Transverse colon (tissue), 4 donors: ENCODE results near the gene DNAJB1. TPM values are rescaled to one million over a fixed set of nuclear protein-coding genes. Genes with fewer than 3 reads are reported as not detected.
A peak's percentile ranks its signal among the peaks of the same experiment; 100 is the strongest.

ENCODE experiments used
- DNase-seq: peaks from one replicate; pipeline ENCODE4 v3.0.0-alpha.2; 2019
- H3K27ac ChIP-seq, 4 donors: fragments of 200-600 bp; sonication (generic); 2 replicates each; pipeline ENCODE4 v1.5.1; 2016 to 2018; ENCODE audit warnings: inconsistent platforms in 4 of 4
- H3K27me3 ChIP-seq: fragments of 200-600 bp; sonication (generic); 2 replicates; pipeline ENCODE4 v1.5.1; 2017; ENCODE audit warnings: inconsistent platforms
- H3K36me3 ChIP-seq, 4 donors: fragments of 200-600 bp; sonication (generic); 2 replicates each; pipeline ENCODE4 v1.5.1; 2017 to 2019; ENCODE audit warnings: inconsistent platforms in 4 of 4
- H3K4me1 ChIP-seq, 4 donors: fragments of 200-600 bp; sonication (generic); 2 replicates each; pipeline ENCODE4 v1.5.1; 2017 to 2020; ENCODE audit warnings: inconsistent platforms in 4 of 4
- H3K4me3 ChIP-seq, 4 donors: fragments of 200-600 bp; sonication (generic); 1 replicate in 1 of 4; 2 replicates in 3 of 4; pipeline versions ENCODE4 v1.5.1 to v1.6.1; 2017 to 2019; ENCODE audit warnings: inconsistent platforms in 4 of 4
- H3K9me3 ChIP-seq, 2 donors: fragments of 200-600 bp; sonication (generic); 2 replicates each; pipeline ENCODE4 v1.5.1; 2017 to 2019; ENCODE audit warnings: inconsistent platforms in 2 of 2
- CTCF ChIP-seq, 5 experiments: fragments of 200-600 bp in 3 of 5; fragments of 450-650 bp in 2 of 5; sonication (generic) in 3 of 5; IDR thresholded peaks; 1 replicate in 2 of 5; 2 replicates in 3 of 5; pipeline ENCODE4 v1.5.1; 2016 to 2017; ENCODE audit warnings: antibody characterized with exemption in 5 of 5, inconsistent platforms in 3 of 5, mild to moderate bottlenecking in 2 of 5, moderate library complexity in 1 of 5
- EP300 ChIP-seq: sonication (generic); formaldehyde crosslinking; IDR thresholded peaks from one replicate; pipeline ENCODE4 v1.6.1; 2017; ENCODE audit warnings: antibody characterized with exemption, low read depth
- POLR2A ChIP-seq: fragments of 450-650 bp; IDR thresholded peaks from one replicate; pipeline ENCODE4 v1.6.1; 2016; ENCODE audit warnings: antibody characterized with exemption, mild to moderate bottlenecking, moderate library complexity
- POLR2AphosphoS5 ChIP-seq, 3 donors: sonication (generic); formaldehyde crosslinking; IDR thresholded peaks; one replicate each; pipeline ENCODE4 v1.6.1; 2016; ENCODE audit warnings: antibody characterized with exemption in 3 of 3
- WGBS, 2 donors: methylation state at CpG; one replicate each; pipeline ENCODE4 v1.1.5; 2018; ENCODE audit warnings: low coverage in 1 of 2; 5-methylcytosine and 5-hydroxymethylcytosine counted together
- in situ Hi-C, 4 donors: fragments of 200-750 bp; cut with MboI; loops; one replicate each; pipeline versions ENCODE4 v1.15.0 to v1.15.1; 2017; ENCODE audit warnings: low sequenced_read_pairs in 3 of 4, low pct_ligation_motif_present in 1 of 4, low pct_unique_long_range_greater_than_20kb in 1 of 4
- intact Hi-C: fragments of 100-400 bp; cut with DNase I; formaldehyde crosslinking; loops from one replicate; pipeline ENCODE4 v1.15.1; 2023; ENCODE audit warnings: low total_unique reads
- total RNA-seq, 4 donors: library from RNA; depleted of rRNA; stranded (reverse); fragments of >200 nt; gene quantifications; one replicate each; pipeline ENCODE4 v1.1.0, GENCODE V29; 2016

The DNAJB1 gene
- total RNA-seq, 4 donors from 2014 or later: 20.3 to 111 (median 93.8) TPM

- Histone ChIP-seq H3K36me3 (peaks cover 0 to 9% (median 0%) of the 10 kb centered on the region in 4 donors), H3K4me1 (peaks cover 25 to 61% (median 46%) of the 10 kb centered on the region in 4 donors), H3K27me3 (no peaks in the 10 kb centered on the region), H3K9me3 (no peaks in the 10 kb centered on the region), H3K4me3 (peak overlapping the region; percentile 93 to 96 (median 94)), H3K27ac (peak overlapping the region; percentile 86 to 94 (median 90))
- TF ChIP-seq CTCF (IDR thresholded peaks at IDR 0.05): no peak
- peak in 1 of 3 donors; percentile 21 for TF ChIP-seq POLR2AphosphoS5 (IDR thresholded peaks at IDR 0.05)
- no peak for TF ChIP-seq POLR2A
- DNase-seq: no peak
- 21% methylated on average over 14 of the region's 14 CpGs; no CpG with 5 or more reads in 1 of the 2 donors for WGBS, 2 donors
- in situ Hi-C loops: no loop called here
- intact Hi-C loops: no loop called here
Measured at GRCh38 chr19:14494910-14495671, 23.1 kb downstream of the DNAJB1 start.

GRCh38 chr19:14494411-14494810 is 23.8 kb downstream of the DNAJB1 start:
- peaks cover 25 to 61% (median 46%) of the 10 kb centered on the region in 4 donors for H3K4me1 ChIP-seq

GRCh38 chr19:14492756-14493337 is 25.4 kb downstream of the DNAJB1 start:
- 75% methylated on average over 5 of the region's 5 CpGs; no CpG with 5 or more reads in 1 of the 2 donors for WGBS, 2 donors
- Histone ChIP-seq H3K36me3 (peaks cover 0 to 22% (median under 1%) of the 10 kb centered on the region in 4 donors), H3K4me3 (no peak overlapping the region), H3K27ac (peak overlapping the region in 2 of 4 donors; percentile 27 to 41), H3K9me3 (no peaks in the 10 kb centered on the region), H3K4me1 (peaks cover 25 to 55% (median 41%) of the 10 kb centered on the region in 4 donors), H3K27me3 (no peaks in the 10 kb centered on the region)
- intact Hi-C loops (no loop called here), in situ Hi-C loops (no loop called here)
- TF ChIP-seq CTCF (IDR thresholded peaks at IDR 0.05) (no peak), EP300 (no peak), POLR2AphosphoS5 (IDR thresholded peaks at IDR 0.05) (no peak), POLR2A (no peak)
- DNase-seq: no peak

More at GRCh38 chr19:14494411-14494810, 23.8 kb downstream of the DNAJB1 start:
- Histone ChIP-seq H3K9me3 (no peaks in the 10 kb centered on the region), H3K4me3 (peak overlapping the region in 1 of 4 donors; percentile 93), H3K27me3 (no peaks in the 10 kb centered on the region), H3K27ac (peak overlapping the region; percentile 86 to 94 (median 90)), H3K36me3 (peaks cover 0 to 16% (median 0%) of the 10 kb centered on the region in 4 donors)
- WGBS, 2 donors: 79% methylated on average over 2 to 4 of the region's 4 CpGs
- intact Hi-C loops: no loop called here
- in situ Hi-C loops: no loop called here
- DNase-seq: no peak
- TF ChIP-seq POLR2AphosphoS5 (IDR thresholded peaks at IDR 0.05) (no peak), CTCF (IDR thresholded peaks at IDR 0.05) (no peak), EP300 (no peak), POLR2A (no peak)

GRCh38 chr19:14487370-14488125 is 30.6 kb downstream of the DNAJB1 start:
- WGBS, 2 donors: 84 to 89% methylated on average over 11 to 16 of the region's 16 CpGs
- in situ Hi-C loops: no loop called here
- TF ChIP-seq EP300 (no peak), POLR2AphosphoS5 (IDR thresholded peaks at IDR 0.05) (no peak)
- intact Hi-C loops: no loop called here
- Histone ChIP-seq H3K4me3 (no peak overlapping the region), H3K9me3 (no peaks in the 10 kb centered on the region), H3K36me3 (peaks cover 0 to 22% (median 3%) of the 10 kb centered on the region in 4 donors), H3K27me3 (no peaks in the 10 kb centered on the region), H3K27ac (no peak overlapping the region), H3K4me1 (peaks cover 0 to 14% (median 9%) of the 10 kb centered on the region in 4 donors)
- DNase-seq: no peak
